KMS-11 (cell line): ENCODE results near the gene DVL3.

ENCODE experiments used
- H2AFZ ChIP-seq: fragments of 200-600 bp; sonication (generic); 2 replicates; pipeline ENCODE4 v1.6.1; 2016; ENCODE audit warnings: antibody characterized with exemption, mixed run types, low read depth
- H3K27ac ChIP-seq: fragments of 200-600 bp; sonication (generic); 2 replicates; pipeline ENCODE4 v1.6.1; 2016; ENCODE audit warnings: mild to moderate bottlenecking, mixed run types
- H3K27me3 ChIP-seq: fragments of 200-600 bp; sonication (generic); 2 replicates; pipeline ENCODE4 v1.6.1; 2017; ENCODE audit warnings: mild to moderate bottlenecking, low read depth, mixed run types, moderate library complexity; ENCODE audit not compliant: insufficient read depth
- H3K36me3 ChIP-seq: fragments of 200-600 bp; sonication (generic); 2 replicates; pipeline ENCODE4 v1.6.1; 2017; ENCODE audit warnings: mild to moderate bottlenecking, mixed run types; ENCODE audit not compliant: insufficient read depth
- H3K4me1 ChIP-seq: fragments of 200-600 bp; sonication (generic); 2 replicates; pipeline ENCODE4 v1.6.1; 2016; ENCODE audit warnings: mild to moderate bottlenecking, low read depth, mixed run types; ENCODE audit not compliant: poor library complexity, severe bottlenecking
- H3K4me2 ChIP-seq: fragments of 200-600 bp; sonication (generic); 2 replicates; pipeline ENCODE4 v1.7.0; 2016; ENCODE audit warnings: mild to moderate bottlenecking, mixed run types
- H3K4me3 ChIP-seq: fragments of 200-600 bp; sonication (generic); IDR thresholded peaks from 2 replicates; pipeline ENCODE4 v1.6.1; 2017; ENCODE audit warnings: low read depth, low read length, mixed read lengths; ENCODE audit not compliant: insufficient read depth
- H3K79me2 ChIP-seq: fragments of 200-600 bp; sonication (generic); 2 replicates; pipeline ENCODE4 v1.6.1; 2016; ENCODE audit warnings: low read depth, mixed run types; ENCODE audit not compliant: insufficient read depth
- H3K9ac ChIP-seq: fragments of 200-600 bp; sonication (generic); 2 replicates; pipeline ENCODE4 v1.6.1; 2016; ENCODE audit warnings: mild to moderate bottlenecking, mixed run types
- H4K20me1 ChIP-seq: fragments of 200-600 bp; sonication (generic); 2 replicates; pipeline ENCODE4 v1.6.1; 2016; ENCODE audit warnings: mild to moderate bottlenecking, mixed run types; ENCODE audit not compliant: insufficient read depth
- TF ChIP-seq, protein P1 (sequence below): fragments of 200-600 bp; sonication (generic); conservative IDR thresholded peaks from 2 replicates; pipeline ENCODE4 v1.6.1; 2017; ENCODE audit warnings: low read depth, mild to moderate bottlenecking, antibody characterized with exemption, low read length, moderate library complexity, mixed read lengths

DVL3 gene

GRCh38 chr3:184188080-184188479 is 32.9 kb downstream of the DVL3 start:
- peaks cover 16% of the 10 kb centered on the region for H3K4me1 ChIP-seq
- H2AFZ ChIP-seq: no peak overlapping the region
- no peak overlapping the region for H3K4me2 ChIP-seq
- no peak overlapping the region for H3K9ac ChIP-seq
- peaks cover 28% of the 10 kb centered on the region for H3K79me2 ChIP-seq
- H3K27me3 ChIP-seq: no peaks in the 10 kb centered on the region
- no peaks in the 10 kb centered on the region; the same call in 1 of the 2 replicates for H4K20me1 ChIP-seq
- no peak overlapping the region for H3K4me3 ChIP-seq
- no peak overlapping the region for H3K27ac ChIP-seq
- H3K36me3 ChIP-seq: peaks cover 18% of the 10 kb centered on the region; the same call in 1 of the 2 replicates
- TF ChIP-seq, protein P1, sequence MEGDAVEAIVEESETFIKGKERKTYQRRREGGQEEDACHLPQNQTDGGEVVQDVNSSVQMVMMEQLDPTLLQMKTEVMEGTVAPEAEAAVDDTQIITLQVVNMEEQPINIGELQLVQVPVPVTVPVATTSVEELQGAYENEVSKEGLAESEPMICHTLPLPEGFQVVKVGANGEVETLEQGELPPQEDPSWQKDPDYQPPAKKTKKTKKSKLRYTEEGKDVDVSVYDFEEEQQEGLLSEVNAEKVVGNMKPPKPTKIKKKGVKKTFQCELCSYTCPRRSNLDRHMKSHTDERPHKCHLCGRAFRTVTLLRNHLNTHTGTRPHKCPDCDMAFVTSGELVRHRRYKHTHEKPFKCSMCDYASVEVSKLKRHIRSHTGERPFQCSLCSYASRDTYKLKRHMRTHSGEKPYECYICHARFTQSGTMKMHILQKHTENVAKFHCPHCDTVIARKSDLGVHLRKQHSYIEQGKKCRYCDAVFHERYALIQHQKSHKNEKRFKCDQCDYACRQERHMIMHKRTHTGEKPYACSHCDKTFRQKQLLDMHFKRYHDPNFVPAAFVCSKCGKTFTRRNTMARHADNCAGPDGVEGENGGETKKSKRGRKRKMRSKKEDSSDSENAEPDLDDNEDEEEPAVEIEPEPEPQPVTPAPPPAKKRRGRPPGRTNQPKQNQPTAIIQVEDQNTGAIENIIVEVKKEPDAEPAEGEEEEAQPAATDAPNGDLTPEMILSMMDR: no peak

GRCh38 chr3:184189421-184189820 is 34.2 kb downstream of the DVL3 start:
- H3K27ac ChIP-seq: no peak overlapping the region
- TF ChIP-seq, protein P1: no peak
- H3K4me2 ChIP-seq: no peak overlapping the region
- H2AFZ ChIP-seq: no peak overlapping the region
- no peak overlapping the region for H3K9ac ChIP-seq
- no peaks in the 10 kb centered on the region for H3K27me3 ChIP-seq
- no peak overlapping the region for H3K4me3 ChIP-seq
- no peaks in the 10 kb centered on the region; the same call in 1 of the 2 replicates for H4K20me1 ChIP-seq
- H3K4me1 ChIP-seq: peaks cover 16% of the 10 kb centered on the region
- peaks cover 18% of the 10 kb centered on the region; the same call in 1 of the 2 replicates for H3K36me3 ChIP-seq
- peaks cover 28% of the 10 kb centered on the region for H3K79me2 ChIP-seq

GRCh38 chr3:184192889-184193288 is 37.7 kb downstream of the DVL3 start:
- H3K9ac ChIP-seq: no peak overlapping the region
- no peaks in the 10 kb centered on the region for H3K27me3 ChIP-seq
- TF ChIP-seq, protein P1: no peak
- no peak overlapping the region for H2AFZ ChIP-seq
- no peaks in the 10 kb centered on the region for H3K4me1 ChIP-seq
- no peak overlapping the region for H3K4me3 ChIP-seq
- no peaks in the 10 kb centered on the region; the same call in 1 of the 2 replicates for H4K20me1 ChIP-seq
- no peak overlapping the region for H3K4me2 ChIP-seq
- H3K79me2 ChIP-seq: peaks cover 11% of the 10 kb centered on the region
- peaks cover 18% of the 10 kb centered on the region; the same call in 1 of the 2 replicates for H3K36me3 ChIP-seq
- H3K27ac ChIP-seq: no peak overlapping the region

DNA sequence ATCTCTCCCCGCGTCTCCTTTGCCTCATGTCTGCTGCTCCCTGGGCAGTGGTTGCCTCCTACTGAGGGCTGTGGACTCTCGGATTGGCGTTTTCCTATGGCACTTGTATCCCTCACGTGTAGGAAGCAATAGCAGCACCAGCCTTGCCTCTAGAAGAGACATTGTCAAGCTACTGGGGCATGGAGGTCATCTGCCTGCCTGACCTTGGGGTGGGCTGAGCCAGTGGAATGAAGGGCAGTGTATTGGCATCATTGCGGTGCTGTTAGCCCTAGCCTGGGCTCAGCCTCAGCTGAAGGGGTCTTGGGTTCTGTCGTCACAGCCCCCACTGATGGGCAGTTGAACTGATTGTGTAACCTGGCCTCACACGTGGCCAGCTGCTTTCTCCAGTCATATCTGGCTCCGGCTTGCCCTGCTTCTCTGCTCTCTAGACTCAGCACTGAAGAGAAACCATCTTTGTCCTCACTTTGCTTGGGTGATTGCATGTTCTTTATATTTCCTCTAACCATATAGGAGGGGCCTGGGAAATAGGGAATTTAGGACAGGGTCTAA is 38.9 kb downstream of the DVL3 start:
- Histone ChIP-seq H3K4me3 (no peak overlapping the region), H3K9ac (no peak overlapping the region), H3K4me2 (no peak overlapping the region), H3K27ac (no peak overlapping the region), H2AFZ (no peak overlapping the region), H3K27me3 (no peaks in the 10 kb centered on the region), H3K36me3 (peaks cover 18% of the 10 kb centered on the region; the same call in 1 of the 2 replicates), H3K4me1 (no peaks in the 10 kb centered on the region), H3K79me2 (peaks cover 1% of the 10 kb centered on the region; the same call in 1 of the 2 replicates), H4K20me1 (no peaks in the 10 kb centered on the region; the same call in 1 of the 2 replicates)
- TF ChIP-seq, protein P1: no peak
